GM12872 (cell line): ENCODE results near the gene EYS.

Source experiments
- CTCF ChIP-seq: IDR thresholded peaks from 3 replicates; pipeline ENCODE4 v1.5.1; 2011; ENCODE audit warnings: low read depth, mild to moderate bottlenecking, low read length, moderate library complexity; ENCODE audit not compliant: insufficient read depth

EYS gene

GRCh38 chr6:63824722-63825121 is 1882.3 kb downstream of the EYS start:
- TF ChIP-seq CTCF: no peak

- no peak for TF ChIP-seq CTCF
These were observed 1885.6 kb downstream of the EYS start for GRCh38 chr6:63821442-63821841.

- no peak for TF ChIP-seq CTCF
These were observed 1887.2 kb downstream of the EYS start for GRCh38 chr6:63819831-63820230.

- no peak for TF ChIP-seq CTCF
These were observed 1889.5 kb downstream of the EYS start for GRCh38 chr6:63817492-63818050.

GRCh38 chr6:63816982-63817436 is 1890.0 kb downstream of the EYS start:
- TF ChIP-seq CTCF: peak; percentile 47; the same call in 2 of the 3 replicates

- no peak for TF ChIP-seq CTCF
These were observed 1890.5 kb downstream of the EYS start for GRCh38 chr6:63816401-63816981.

- TF ChIP-seq CTCF: no peak
These were observed 1892.6 kb downstream of the EYS start for GRCh38 chr6:63814459-63814858.
